ENCODE data around the gene CCDC196. TPM values are rescaled to one million over a fixed set of nuclear protein-coding genes. Genes with fewer than 3 reads are reported as not detected.

CCDC196 gene
- total and polyA plus RNA-seq, 2 of the 4 experiments (the other 2 are of a cell fraction), result not detected

DNA sequence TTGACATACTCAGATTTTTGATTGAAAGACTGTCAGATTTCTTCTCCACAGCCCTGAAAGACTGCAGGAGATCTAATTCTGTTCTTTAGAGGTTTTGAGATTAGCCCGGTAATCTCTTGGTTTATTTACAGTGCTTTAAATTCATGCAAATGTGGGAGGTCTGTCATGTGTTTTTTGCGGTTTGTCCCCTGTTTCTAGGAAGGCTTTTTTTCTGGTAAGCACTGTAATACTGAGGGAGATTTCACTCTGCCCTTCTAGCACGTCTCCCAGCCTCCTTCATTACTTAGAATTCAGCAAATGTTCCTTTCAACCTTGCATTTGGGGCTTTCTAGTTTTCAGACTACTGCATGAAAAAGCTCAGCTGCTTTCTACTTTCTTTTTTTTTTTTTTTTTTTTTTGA, 52.9 kb downstream of the CCDC196 start:
- H3K79me1 ChIP-seq (ENCODE audit: low read depth in 1 of 2, low read length in 2 of 2), result no peaks in the 10 kb centered on the region; a peak in 1 of 4 replicates
- H2AK5ac ChIP-seq (ENCODE audit: low read depth, low read length), result no peak overlapping the region
- H3K9me1 ChIP-seq (ENCODE audit: insufficient read depth, low read length), result no peaks in the 10 kb centered on the region
- no peaks in the 10 kb centered on the region for H3K4me1 ChIP-seq (ENCODE audit: control insufficient read depth, insufficient read depth, low read length)
- no peak overlapping the region for H3K4ac ChIP-seq (ENCODE audit: low read depth, low read length)
- ChIA-PET CTCF (interaction anchor here (0.9 kb wide), 1 partner anchor 16 kb away, joined by 3 read pairs; no protein-coding TSS in a partner anchor), POLR2A (ENCODE audit: unreplicated experiment) (interaction anchor here (0.6 kb wide), 1 partner anchor 18 kb away, joined by 4 read pairs; no protein-coding TSS in a partner anchor)
- no peak for TF ChIP-seq RFX5 (IDR thresholded peaks at IDR 0.05; ENCODE audit: low read depth, low read length)
- TF ChIP-seq, protein P1, sequence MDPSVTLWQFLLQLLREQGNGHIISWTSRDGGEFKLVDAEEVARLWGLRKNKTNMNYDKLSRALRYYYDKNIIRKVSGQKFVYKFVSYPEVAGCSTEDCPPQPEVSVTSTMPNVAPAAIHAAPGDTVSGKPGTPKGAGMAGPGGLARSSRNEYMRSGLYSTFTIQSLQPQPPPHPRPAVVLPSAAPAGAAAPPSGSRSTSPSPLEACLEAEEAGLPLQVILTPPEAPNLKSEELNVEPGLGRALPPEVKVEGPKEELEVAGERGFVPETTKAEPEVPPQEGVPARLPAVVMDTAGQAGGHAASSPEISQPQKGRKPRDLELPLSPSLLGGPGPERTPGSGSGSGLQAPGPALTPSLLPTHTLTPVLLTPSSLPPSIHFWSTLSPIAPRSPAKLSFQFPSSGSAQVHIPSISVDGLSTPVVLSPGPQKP (IDR thresholded peaks at IDR 0.05; ENCODE audit: borderline replicate concordance, low read depth, low read length), result no peak
- no peak for TF ChIP-seq NFE2L2 (IDR thresholded peaks at IDR 0.05; ENCODE audit: low read depth, low read length)
- no peak for TF ChIP-seq MAFK (IDR thresholded peaks at IDR 0.05; ENCODE audit: low read depth, low read length)
- TF ChIP-seq CEBPB (IDR thresholded peaks at IDR 0.05; ENCODE audit: low read depth, low read length), result no peak
- TF ChIP-seq, protein P2, sequence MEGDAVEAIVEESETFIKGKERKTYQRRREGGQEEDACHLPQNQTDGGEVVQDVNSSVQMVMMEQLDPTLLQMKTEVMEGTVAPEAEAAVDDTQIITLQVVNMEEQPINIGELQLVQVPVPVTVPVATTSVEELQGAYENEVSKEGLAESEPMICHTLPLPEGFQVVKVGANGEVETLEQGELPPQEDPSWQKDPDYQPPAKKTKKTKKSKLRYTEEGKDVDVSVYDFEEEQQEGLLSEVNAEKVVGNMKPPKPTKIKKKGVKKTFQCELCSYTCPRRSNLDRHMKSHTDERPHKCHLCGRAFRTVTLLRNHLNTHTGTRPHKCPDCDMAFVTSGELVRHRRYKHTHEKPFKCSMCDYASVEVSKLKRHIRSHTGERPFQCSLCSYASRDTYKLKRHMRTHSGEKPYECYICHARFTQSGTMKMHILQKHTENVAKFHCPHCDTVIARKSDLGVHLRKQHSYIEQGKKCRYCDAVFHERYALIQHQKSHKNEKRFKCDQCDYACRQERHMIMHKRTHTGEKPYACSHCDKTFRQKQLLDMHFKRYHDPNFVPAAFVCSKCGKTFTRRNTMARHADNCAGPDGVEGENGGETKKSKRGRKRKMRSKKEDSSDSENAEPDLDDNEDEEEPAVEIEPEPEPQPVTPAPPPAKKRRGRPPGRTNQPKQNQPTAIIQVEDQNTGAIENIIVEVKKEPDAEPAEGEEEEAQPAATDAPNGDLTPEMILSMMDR (conservative IDR thresholded peaks at IDR 0.05; ENCODE audit: low read depth, low read length), result no peak
- no peak for TF ChIP-seq MAZ (IDR thresholded peaks at IDR 0.05; ENCODE audit: borderline replicate concordance, low read depth, low read length)
- TF ChIP-seq RAD21 (IDR thresholded peaks at IDR 0.05; ENCODE audit: low read length), result no peak
- TF ChIP-seq, protein P3, sequence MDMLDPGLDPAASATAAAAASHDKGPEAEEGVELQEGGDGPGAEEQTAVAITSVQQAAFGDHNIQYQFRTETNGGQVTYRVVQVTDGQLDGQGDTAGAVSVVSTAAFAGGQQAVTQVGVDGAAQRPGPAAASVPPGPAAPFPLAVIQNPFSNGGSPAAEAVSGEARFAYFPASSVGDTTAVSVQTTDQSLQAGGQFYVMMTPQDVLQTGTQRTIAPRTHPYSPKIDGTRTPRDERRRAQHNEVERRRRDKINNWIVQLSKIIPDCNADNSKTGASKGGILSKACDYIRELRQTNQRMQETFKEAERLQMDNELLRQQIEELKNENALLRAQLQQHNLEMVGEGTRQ (IDR thresholded peaks at IDR 0.05; ENCODE audit: low read depth, low read length), result no peak
- TF ChIP-seq FOS (IDR thresholded peaks at IDR 0.05; ENCODE audit: low read depth, low read length), result no peak
- TF ChIP-seq RCOR1 (IDR thresholded peaks at IDR 0.05; ENCODE audit: insufficient replicate concordance, low read length), result no peak
- no peak for TF ChIP-seq POLR2A (IDR thresholded peaks at IDR 0.05; ENCODE audit: low read depth, low read length)
- TF ChIP-seq SMC3 (IDR thresholded peaks at IDR 0.05; ENCODE audit: low read depth, low read length), result no peak
- no peak for TF ChIP-seq CHD1 (IDR thresholded peaks at IDR 0.05; ENCODE audit: low read depth, low read length)
- no peak for TF ChIP-seq BHLHE40 (IDR thresholded peaks at IDR 0.05; ENCODE audit: low read depth, low read length)
- no peak for TF ChIP-seq MXI1 (IDR thresholded peaks at IDR 0.05; ENCODE audit: borderline replicate concordance, low read depth, low read length)
- BruUV-seq (replicated peaks), result no TSS peak
- no peak overlapping the region for H4K8ac ChIP-seq (ENCODE audit: low read depth in 2 of 2, low read length in 2 of 2)
- no peak overlapping the region for H3K4me2 ChIP-seq (ENCODE audit: low read depth, low read length)
- no peak overlapping the region for H2BK15ac ChIP-seq (ENCODE audit: low read depth, low read length)
- H3K14ac ChIP-seq (replicated peaks; ENCODE audit: low read depth, low read length), result no peak overlapping the region
- WGBS, 2 experiments (ENCODE audit: extremely low coverage in 2 of 2, insufficient read length in 1 of 2), result no CpG with 5 or more reads among the region's 3 CpGs
- no peak overlapping the region for H2BK5ac ChIP-seq (ENCODE audit: low read depth, low read length, poor library complexity, severe bottlenecking)
- H3K36me3 ChIP-seq (ENCODE audit: control insufficient read depth, insufficient read depth, low read length), result no peaks in the 10 kb centered on the region
- H3K27me3 ChIP-seq (ENCODE audit: control insufficient read depth, insufficient read depth, low read length), result no peaks in the 10 kb centered on the region
- no peak overlapping the region for H3K27ac ChIP-seq (ENCODE audit: insufficient read depth, low read length)
- no peaks in the 10 kb centered on the region for H3K9me3 ChIP-seq (ENCODE audit: control insufficient read depth, insufficient read depth, low read length)
- H3K23ac ChIP-seq (ENCODE audit: low read depth, low read length), result no peak overlapping the region
- no peaks in the 10 kb centered on the region for H4K20me1 ChIP-seq (ENCODE audit: insufficient read depth, low read length)
- DNase-seq (no peak), ATAC-seq (ENCODE audit: low read depth) (no peak)
- H4K91ac ChIP-seq (ENCODE audit: insufficient read depth, low read depth, low read length), result no peak overlapping the region
- no peak overlapping the region for H4K5ac ChIP-seq (ENCODE audit: low read depth, low read length)
- no peak overlapping the region for H3K4me3 ChIP-seq (ENCODE audit: insufficient read depth, low read depth, low read length)
- no peak overlapping the region for H2BK20ac ChIP-seq (ENCODE audit: low read depth, low read length)
- H3K18ac ChIP-seq (ENCODE audit: low read depth, low read length), result no peak overlapping the region
- in situ Hi-C loops (cut with MboI; ENCODE audit: low sequenced_read_pairs) (no loop called here), intact Hi-C loops (cut with micrococcal nuclease) (no loop called here), dilution Hi-C loops (cut with HindIII; ENCODE audit: low sequenced_read_pairs, unreplicated experiment) (no loop called here)
- no peak overlapping the region for H2BK120ac ChIP-seq (ENCODE audit: low read depth, low read length)
- no peak overlapping the region for H2AK9ac ChIP-seq (replicated peaks; ENCODE audit: low read depth, low read length, poor library complexity)
- H3K9ac ChIP-seq (ENCODE audit: low read depth, low read length), result no peak overlapping the region
- no peak overlapping the region for H3K56ac ChIP-seq (ENCODE audit: extremely low read depth, insufficient read depth, low read length)
- H2AFZ ChIP-seq (replicated peaks; ENCODE audit: low read length, poor library complexity), result no peak overlapping the region
